GM23248 (cell line): Measurements from ENCODE around the gene PCED1A. TPM values are rescaled to one million over a fixed set of nuclear protein-coding genes. Genes with fewer than 3 reads are reported as not detected.

ENCODE experiments used
- DNase-seq: peaks from one replicate; pipeline ENCODE4 v3.0.0-alpha.2; 2015
- H2AFZ ChIP-seq: fragments of 200-600 bp; sonication (generic); 2 replicates; pipeline ENCODE4 v1.6.1; 2016; ENCODE audit warnings: antibody characterized with exemption
- H3F3A ChIP-seq: fragments of 200-600 bp; sonication (generic); 2 replicates; pipeline ENCODE4 v1.6.1; 2016; ENCODE audit warnings: mild to moderate bottlenecking, antibody characterized with exemption, mixed run types; ENCODE audit not compliant: insufficient read depth
- H3K27ac ChIP-seq: fragments of 200-600 bp; sonication (generic); 2 replicates; pipeline ENCODE4 v1.5.1; 2016; ENCODE audit warnings: mild to moderate bottlenecking
- H3K27me3 ChIP-seq: fragments of 200-600 bp; sonication (generic); replicated peaks from 2 replicates; pipeline ENCODE4 v1.6.1; 2016; ENCODE audit warnings: mild to moderate bottlenecking; ENCODE audit not compliant: insufficient read depth
- H3K36me3 ChIP-seq: fragments of 200-600 bp; sonication (generic); 2 replicates; pipeline ENCODE4 v1.6.1; 2016; ENCODE audit warnings: low read depth, mild to moderate bottlenecking
- H3K4me1 ChIP-seq: fragments of 200-600 bp; sonication (generic); 2 replicates; pipeline ENCODE4 v1.6.1; 2016; ENCODE audit warnings: mild to moderate bottlenecking; ENCODE audit not compliant: insufficient read depth
- H3K4me2 ChIP-seq: fragments of 200-600 bp; sonication (generic); one replicate; pipeline ENCODE4 v1.6.1; 2016; ENCODE audit warnings: mild to moderate bottlenecking; ENCODE audit not compliant: unreplicated experiment
- H3K4me3 ChIP-seq: fragments of 200-600 bp; sonication (generic); 2 replicates; pipeline ENCODE4 v1.5.1; 2016; ENCODE audit warnings: mild to moderate bottlenecking
- H3K79me2 ChIP-seq: fragments of 200-600 bp; sonication (generic); 2 replicates; pipeline ENCODE4 v1.6.1; 2016; ENCODE audit warnings: mild to moderate bottlenecking; ENCODE audit not compliant: insufficient read depth
- H3K9ac ChIP-seq: fragments of 200-600 bp; sonication (generic); 2 replicates; pipeline ENCODE4 v1.6.1; 2016; ENCODE audit warnings: mild to moderate bottlenecking
- H3K9me2 ChIP-seq: fragments of 200-600 bp; sonication (generic); 2 replicates; pipeline ENCODE4 v1.6.1; 2016; ENCODE audit warnings: mixed run types, mild to moderate bottlenecking, moderate library complexity; ENCODE audit not compliant: insufficient read depth
- H3K9me3 ChIP-seq: fragments of 200-600 bp; sonication (generic); one replicate; pipeline ENCODE4 v1.6.1; 2017; ENCODE audit warnings: low read depth
- H4K20me1 ChIP-seq: fragments of 200-600 bp; sonication (generic); 2 replicates; pipeline ENCODE4 v1.6.0; 2016; ENCODE audit not compliant: insufficient read depth
- EZH2 ChIP-seq: fragments of 200-600 bp; sonication (generic); IDR thresholded peaks from 2 replicates; pipeline ENCODE4 v1.6.1; 2018; ENCODE audit warnings: antibody characterized with exemption, mild to moderate bottlenecking; ENCODE audit not compliant: insufficient read depth, poor library complexity, severe bottlenecking
- EZH2phosphoT487 ChIP-seq: fragments of 200-600 bp; sonication (generic); IDR thresholded peaks from 2 replicates; pipeline ENCODE4 v1.6.1; 2018; ENCODE audit warnings: antibody characterized with exemption, moderate library complexity, mild to moderate bottlenecking, low read depth; ENCODE audit not compliant: insufficient read depth
- WGBS, 2 experiments: methylation state at CpG; one replicate each; pipeline ENCODE4 v1.1.6; 2015 to 2017; ENCODE audit warnings: low lambda C conversion rate in 2 of 2, low coverage in 1 of 2; ENCODE audit errors: missing lambda C conversion rate in 2 of 2; 5-methylcytosine and 5-hydroxymethylcytosine counted together
- in situ Hi-C: fragments of 300-500 bp; cut with MboI; formaldehyde crosslinking; loops from 2 replicates; pipeline ENCODE4 v1.15.0; 2020
- polyA plus RNA-seq: library from polyadenylated mRNA; unstranded; fragments of >200 nt; fragmentation: Nextera tagmentation; extraction: Ambion mirVana; gene quantifications from 2 replicates; pipeline ENCODE4 v1.2.1, GENCODE V29; 2016
- total RNA-seq: library from RNA; depleted of rRNA; stranded (reverse); fragments of >200 nt; shearing (Covaris generic); gene quantifications from 2 replicates; pipeline ENCODE4 v1.2.3, GENCODE V29; 2014

The PCED1A gene
- total and polyA plus RNA-seq, 2 experiments from 2014 or later, result 17.3 to 39.2 TPM

GRCh38 chr20:2817341-2817726 is 23.1 kb downstream of the PCED1A start:
- Histone ChIP-seq H3K4me2 (no peak overlapping the region), H3K9me2 (no peaks in the 10 kb centered on the region), H3K9me3 (no peaks in the 10 kb centered on the region), H3K27ac (no peak overlapping the region), H3K79me2 (no peaks in the 10 kb centered on the region), H3F3A (0 out of 2 replicates have a peak, but pooled peaks cover 7% of the 10 kb centered on the region), H3K9ac (no peak overlapping the region), H3K36me3 (no peaks in the 10 kb centered on the region), H2AFZ (no peak overlapping the region), H4K20me1 (no peaks in the 10 kb centered on the region), H3K27me3 (peaks cover 18% of the 10 kb centered on the region), H3K4me1 (peaks cover 13% of the 10 kb centered on the region), H3K4me3 (no peak overlapping the region)
- no peak for TF ChIP-seq EZH2
- TF ChIP-seq EZH2phosphoT487, result no peak
- 90 to 93% methylated on average over 2 of the region's 2 CpGs for WGBS, 2 experiments
- in situ Hi-C loops, result no loop called here
- no peak for DNase-seq

- no peak for DNase-seq
- 91% methylated on average over 15 to 20 of the region's 20 CpGs for WGBS, 2 experiments
- in situ Hi-C loops, result no loop called here
These were observed 23.7 kb downstream of the PCED1A start for GRCh38 chr20:2816583-2817340.

GRCh38 chr20:2816030-2816582 is 24.3 kb downstream of the PCED1A start, which contains the start of gene TMEM239:
Gene TMEM239 (plus strand): TSS chr20:2816364. CDS start chr20:2816555, 191 bp downstream.
- H3K27ac ChIP-seq, result no peak within 1 kb of the TSS
- H3K27me3 ChIP-seq, result peaks cover 17% of the 10 kb centered on the region
- in situ Hi-C loops, result no loop called here
- H3K79me2 ChIP-seq, result no peaks in the 10 kb centered on the region
- no peaks in the 10 kb centered on the region for H4K20me1 ChIP-seq
- no peak for DNase-seq
- peaks cover 13% of the 10 kb centered on the region for H3K4me1 ChIP-seq
- TF ChIP-seq EZH2phosphoT487 (no peak), EZH2 (no peak)
- H3F3A ChIP-seq, result 0 out of 2 replicates have a peak, but pooled peaks cover 7% of the 10 kb centered on the region
- peaks cover 3% of the 10 kb centered on the region for H3K9me3 ChIP-seq
- no peaks in the 10 kb centered on the region for H3K36me3 ChIP-seq
- 57 to 68% methylated on average over 6 to 10 of the region's 10 CpGs for WGBS, 2 experiments
- no peak within 1 kb of the TSS for H3K4me3 ChIP-seq
- H3K9ac ChIP-seq, result peak within 1 kb of the TSS; percentile 8; the same call in 1 of the 2 replicates
- H3K9me2 ChIP-seq, result no peaks in the 10 kb centered on the region
- H2AFZ ChIP-seq, result no peak within 1 kb of the TSS
- peak within 1 kb of the TSS; percentile 16 for H3K4me2 ChIP-seq

More at GRCh38 chr20:2816583-2817340, 23.7 kb downstream of the PCED1A start:
- H3K9me3 ChIP-seq, result no peaks in the 10 kb centered on the region
- peaks cover 13% of the 10 kb centered on the region for H3K4me1 ChIP-seq
- H3K27ac ChIP-seq, result no peak overlapping the region
- no peaks in the 10 kb centered on the region for H3K9me2 ChIP-seq
- TF ChIP-seq EZH2 (no peak), EZH2phosphoT487 (no peak)
- H3K9ac ChIP-seq, result no peak overlapping the region
- H3K27me3 ChIP-seq, result peaks cover 18% of the 10 kb centered on the region
- no peaks in the 10 kb centered on the region for H3K79me2 ChIP-seq
- H3F3A ChIP-seq, result 0 out of 2 replicates have a peak, but pooled peaks cover 7% of the 10 kb centered on the region
- H3K4me3 ChIP-seq, result no peak overlapping the region
- H2AFZ ChIP-seq, result no peak overlapping the region
- no peaks in the 10 kb centered on the region for H4K20me1 ChIP-seq
- no peaks in the 10 kb centered on the region for H3K36me3 ChIP-seq
- H3K4me2 ChIP-seq, result no peak overlapping the region

- Histone ChIP-seq H3K9ac (peak overlapping the region; percentile 8), H3F3A (0 out of 2 replicates have a peak, but pooled peaks cover 7% of the 10 kb centered on the region), H3K4me1 (peaks cover 13% of the 10 kb centered on the region), H2AFZ (no peak overlapping the region), H3K4me2 (peak overlapping the region; percentile 16), H3K27ac (peak overlapping the region; percentile 23), H3K9me3 (peaks cover 3% of the 10 kb centered on the region), H3K36me3 (no peaks in the 10 kb centered on the region), H3K4me3 (no peak overlapping the region), H3K79me2 (no peaks in the 10 kb centered on the region), H3K27me3 (peaks cover 10% of the 10 kb centered on the region), H3K9me2 (no peaks in the 10 kb centered on the region), H4K20me1 (no peaks in the 10 kb centered on the region)
- TF ChIP-seq EZH2 (no peak), EZH2phosphoT487 (no peak)
- no peak for DNase-seq
- in situ Hi-C loops, result no loop called here
- WGBS, 2 experiments, result 84 to 90% methylated on average over 6 to 8 of the region's 8 CpGs
These were observed 25.1 kb downstream of the PCED1A start for GRCh38 chr20:2815242-2815900.
